ENCODE results near the gene INCA1. TPM values are rescaled to one million over a fixed set of nuclear protein-coding genes. Genes with fewer than 3 reads are reported as not detected.

The INCA1 gene
- total RNA-seq, 2 donors from 2014 or later, result 0.99 to 1.7 TPM

- Histone ChIP-seq H3K4me1 (ENCODE audit: control insufficient read depth, insufficient read depth, low read length) (peaks cover 12% of the 10 kb centered on the region), H3K4me3 (ENCODE audit: low read length) (peak overlapping the region; percentile 97), H3K9ac (ENCODE audit: extremely low read depth, low read length, poor library complexity, severe bottlenecking) (peak overlapping the region; percentile 83), H3K27ac (ENCODE audit: low read depth, low read length) (no peak overlapping the region), H3K27me3 (ENCODE audit: control insufficient read depth, insufficient read depth, low read length, poor library complexity, severe bottlenecking) (peaks cover 8% of the 10 kb centered on the region), H3K9me3 (ENCODE audit: control insufficient read depth, low read length) (no peaks in the 10 kb centered on the region), H3K36me3 (ENCODE audit: control insufficient read depth, insufficient read depth, low read length) (peaks cover 50% of the 10 kb centered on the region)
- no peaks in the 10 kb centered on the region for H3K9me3 Mint-ChIP-seq
- peaks cover 10% of the 10 kb centered on the region for H3K4me1 Mint-ChIP-seq
- 76 to 81% methylated on average over 11 to 12 of the region's 12 CpGs for WGBS, 2 experiments (ENCODE audit: insufficient coverage in 1 of 2, insufficient read length in 1 of 2)
- no peak for TF ChIP-seq CTCF (conservative IDR thresholded peaks at IDR 0.05)
- DNase-seq, result no peak
- peak overlapping the region; percentile 6 for H3K27ac Mint-ChIP-seq
- H3K36me3 Mint-ChIP-seq (ENCODE audit: low read depth), result peaks cover 43% of the 10 kb centered on the region
- H3K27me3 Mint-ChIP-seq (ENCODE audit: insufficient read depth), result peaks cover 21% of the 10 kb centered on the region
- peak overlapping the region; percentile 84 for H3K4me3 Mint-ChIP-seq
These were observed 2.2 kb upstream of the INCA1 start for GRCh38 chr17:4999430-5000093.

DNA sequence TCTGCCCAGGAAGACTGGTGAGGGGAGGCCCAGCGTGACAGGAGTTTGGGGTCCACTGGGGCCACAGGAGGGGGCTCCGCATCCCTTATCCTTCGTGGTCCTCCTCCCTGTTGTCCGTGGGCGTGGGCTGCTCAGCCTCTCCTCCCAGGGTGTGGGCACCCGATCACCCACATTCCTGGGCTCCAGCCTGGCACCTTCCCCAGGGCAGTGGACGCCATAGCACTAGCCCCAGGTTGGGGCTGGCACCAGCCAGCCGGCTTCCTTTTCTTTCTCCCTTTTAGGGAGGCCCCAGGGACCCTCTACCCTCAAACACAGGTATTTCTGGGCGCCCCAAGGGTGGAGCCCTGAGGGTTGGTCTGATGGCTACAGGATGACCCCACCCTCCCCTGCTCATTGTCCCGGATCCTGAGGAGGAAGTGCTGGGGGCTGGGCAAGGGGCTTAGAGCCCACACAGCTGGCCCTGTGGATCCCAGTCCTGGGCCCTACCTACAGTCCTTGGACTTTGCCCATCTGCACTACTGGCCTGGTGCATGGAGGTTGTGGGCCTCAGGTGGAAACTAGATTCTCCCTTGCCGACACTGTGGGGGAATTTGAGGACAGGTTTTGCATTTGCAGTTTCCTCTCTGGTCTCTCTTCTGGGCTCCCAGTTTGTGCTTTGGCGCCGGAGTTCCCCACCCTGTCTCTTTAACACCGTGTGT lies 1.6 kb upstream of the INCA1 start:
- H3K27ac ChIP-seq (ENCODE audit: low read depth, low read length), result no peak overlapping the region
- 21 to 29% methylated on average over 8 to 14 of the region's 14 CpGs for WGBS, 2 experiments (ENCODE audit: insufficient coverage in 1 of 2, insufficient read length in 1 of 2)
- Mint-ChIP-seq H3K27ac (peak overlapping the region; percentile 64), H3K4me3 (peak overlapping the region; percentile 84), H3K27me3 (ENCODE audit: insufficient read depth) (peaks cover 28% of the 10 kb centered on the region), H3K9me3 (no peaks in the 10 kb centered on the region), H3K36me3 (ENCODE audit: low read depth) (peaks cover 36% of the 10 kb centered on the region), H3K4me1 (peaks cover 10% of the 10 kb centered on the region)
- H3K4me3 ChIP-seq (ENCODE audit: low read length), result peak overlapping the region; percentile 97
- no peak for TF ChIP-seq CTCF (conservative IDR thresholded peaks at IDR 0.05)
- peaks cover 43% of the 10 kb centered on the region for H3K36me3 ChIP-seq (ENCODE audit: control insufficient read depth, insufficient read depth, low read length)
- peaks cover 8% of the 10 kb centered on the region for H3K27me3 ChIP-seq (ENCODE audit: control insufficient read depth, insufficient read depth, low read length, poor library complexity, severe bottlenecking)
- DNase-seq, result peak; percentile 71
- no peaks in the 10 kb centered on the region for H3K9me3 ChIP-seq (ENCODE audit: control insufficient read depth, low read length)
- H3K4me1 ChIP-seq (ENCODE audit: control insufficient read depth, insufficient read depth, low read length), result peaks cover 12% of the 10 kb centered on the region
- H3K9ac ChIP-seq (ENCODE audit: extremely low read depth, low read length, poor library complexity, severe bottlenecking), result peak overlapping the region; percentile 83

DNA sequence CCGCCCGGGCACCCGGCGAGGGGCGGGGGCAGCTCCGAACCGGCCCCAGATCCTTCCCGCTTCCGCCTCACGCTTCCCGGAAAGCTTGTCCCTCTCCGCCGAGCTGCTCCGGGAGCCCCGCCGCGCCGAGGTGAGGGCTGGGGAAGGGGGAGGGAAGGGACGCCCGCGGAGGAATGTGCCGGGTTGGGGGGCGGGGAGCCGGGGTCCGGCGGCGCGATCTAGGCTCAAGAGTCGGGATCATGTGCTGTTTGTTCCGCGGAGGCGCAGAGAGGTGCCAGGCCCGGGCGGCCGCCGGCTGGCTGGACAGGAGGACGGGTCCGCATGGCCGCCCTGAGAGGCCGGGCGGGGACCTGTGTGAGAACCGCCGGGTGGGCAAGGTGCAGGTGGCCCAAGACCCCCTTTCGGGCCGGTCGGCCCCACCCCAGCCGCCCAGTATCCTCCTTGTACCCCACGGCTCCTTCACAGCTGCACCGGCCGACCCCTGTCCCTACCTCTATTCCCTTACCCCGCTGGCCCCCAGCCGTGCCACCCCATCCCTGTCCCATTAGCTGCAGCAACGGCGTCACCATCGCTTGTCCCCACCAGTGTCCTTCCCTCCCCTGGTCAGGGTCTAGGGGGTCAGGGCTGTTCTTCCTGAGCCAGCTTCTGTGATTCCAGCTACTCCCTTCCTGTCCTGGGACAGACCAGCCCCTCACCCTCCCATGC lies 857 bp upstream of the INCA1 start:
- Mint-ChIP-seq H3K36me3 (ENCODE audit: low read depth) (peaks cover 29% of the 10 kb centered on the region), H3K9me3 (no peaks in the 10 kb centered on the region), H3K27me3 (ENCODE audit: insufficient read depth) (peaks cover 29% of the 10 kb centered on the region), H3K27ac (peak overlapping the region; percentile 64), H3K4me1 (peaks cover 10% of the 10 kb centered on the region), H3K4me3 (peak overlapping the region; percentile 84)
- Histone ChIP-seq H3K27ac (ENCODE audit: low read depth, low read length) (no peak overlapping the region), H3K36me3 (ENCODE audit: control insufficient read depth, insufficient read depth, low read length) (peaks cover 36% of the 10 kb centered on the region), H3K27me3 (ENCODE audit: control insufficient read depth, insufficient read depth, low read length, poor library complexity, severe bottlenecking) (peaks cover 8% of the 10 kb centered on the region), H3K4me3 (ENCODE audit: low read length) (peak overlapping the region; percentile 97), H3K4me1 (ENCODE audit: control insufficient read depth, insufficient read depth, low read length) (peaks cover 12% of the 10 kb centered on the region), H3K9me3 (ENCODE audit: control insufficient read depth, low read length) (no peaks in the 10 kb centered on the region), H3K9ac (ENCODE audit: extremely low read depth, low read length, poor library complexity, severe bottlenecking) (peak overlapping the region; percentile 83)
- 0% methylated on average over 13 to 55 of the region's 55 CpGs for WGBS, 2 experiments (ENCODE audit: insufficient coverage in 1 of 2, insufficient read length in 1 of 2)
- peak; percentile 92 for DNase-seq
- TF ChIP-seq CTCF (conservative IDR thresholded peaks at IDR 0.05), result no peak
